ENCODE data around the gene CADM1. TPM values are rescaled to one million over a fixed set of nuclear protein-coding genes. Genes with fewer than 3 reads are reported as not detected.

CADM1 gene
- total RNA-seq, 4 donors from 2014 or later = 17.1 to 49.8 (median 30.7) TPM

- DNase-seq (ENCODE audit: low spot score in 2 of 2) = no peak
- no peak overlapping the region for H3K27ac ChIP-seq
- H3K36me3 ChIP-seq = no peaks in the 10 kb centered on the region
- H3K9me3 ChIP-seq = no peaks in the 10 kb centered on the region
- no peak overlapping the region for H3K4me3 ChIP-seq
- no peaks in the 10 kb centered on the region for H3K27me3 ChIP-seq
- TF ChIP-seq POLR2A (IDR thresholded peaks at IDR 0.05) (no peak), EP300 (IDR thresholded peaks at IDR 0.05) (no peak)
- TF ChIP-seq, protein P1, sequence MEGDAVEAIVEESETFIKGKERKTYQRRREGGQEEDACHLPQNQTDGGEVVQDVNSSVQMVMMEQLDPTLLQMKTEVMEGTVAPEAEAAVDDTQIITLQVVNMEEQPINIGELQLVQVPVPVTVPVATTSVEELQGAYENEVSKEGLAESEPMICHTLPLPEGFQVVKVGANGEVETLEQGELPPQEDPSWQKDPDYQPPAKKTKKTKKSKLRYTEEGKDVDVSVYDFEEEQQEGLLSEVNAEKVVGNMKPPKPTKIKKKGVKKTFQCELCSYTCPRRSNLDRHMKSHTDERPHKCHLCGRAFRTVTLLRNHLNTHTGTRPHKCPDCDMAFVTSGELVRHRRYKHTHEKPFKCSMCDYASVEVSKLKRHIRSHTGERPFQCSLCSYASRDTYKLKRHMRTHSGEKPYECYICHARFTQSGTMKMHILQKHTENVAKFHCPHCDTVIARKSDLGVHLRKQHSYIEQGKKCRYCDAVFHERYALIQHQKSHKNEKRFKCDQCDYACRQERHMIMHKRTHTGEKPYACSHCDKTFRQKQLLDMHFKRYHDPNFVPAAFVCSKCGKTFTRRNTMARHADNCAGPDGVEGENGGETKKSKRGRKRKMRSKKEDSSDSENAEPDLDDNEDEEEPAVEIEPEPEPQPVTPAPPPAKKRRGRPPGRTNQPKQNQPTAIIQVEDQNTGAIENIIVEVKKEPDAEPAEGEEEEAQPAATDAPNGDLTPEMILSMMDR (IDR thresholded peaks at IDR 0.05) = no peak
- H3K4me1 ChIP-seq = peaks cover 0 to 24% (median 0%) of the 10 kb centered on the region in 4 donors
These were observed 246.9 kb downstream of the CADM1 start for GRCh38 chr11:115257270-115257669.

DNA sequence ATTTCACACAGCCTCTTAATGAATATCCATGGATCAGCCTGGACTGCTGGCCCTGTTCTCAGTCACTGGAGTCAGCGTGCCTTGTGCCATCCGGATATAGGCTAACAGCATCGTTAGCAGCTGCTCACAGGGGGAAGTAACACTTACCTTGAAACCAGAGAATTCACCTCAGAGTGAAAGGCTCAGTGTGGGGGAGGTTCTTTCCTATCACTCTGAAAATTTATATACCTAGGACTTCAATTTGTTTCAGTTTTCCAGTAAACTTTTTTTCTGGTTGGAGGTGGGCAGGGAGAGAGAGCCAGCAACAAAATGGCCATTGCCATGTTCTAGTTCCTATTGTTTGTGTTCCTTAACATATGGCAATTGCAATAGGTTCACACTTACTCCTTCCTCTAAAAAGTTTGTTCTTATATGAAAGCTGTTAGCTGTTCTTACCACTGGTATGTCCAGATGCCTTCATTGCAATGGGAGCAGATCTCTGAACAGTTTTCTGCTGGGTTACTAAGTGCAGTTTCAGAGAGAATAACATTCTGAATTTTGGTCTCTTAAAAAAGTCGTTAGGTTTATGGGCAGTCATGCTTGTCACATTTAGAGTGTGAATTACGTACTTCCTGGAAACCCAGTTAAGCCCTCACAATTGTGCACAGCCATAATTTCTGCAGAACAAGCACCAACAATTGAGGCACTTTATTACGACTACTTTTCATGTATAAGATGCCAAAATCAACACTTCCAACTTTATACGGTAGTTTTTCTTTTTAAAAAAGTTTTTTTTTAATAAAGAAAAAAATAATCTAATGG is 247.6 kb downstream of the CADM1 start:
- 38 to 42% methylated on average over 7 of the region's 7 CpGs for WGBS, 2 donors
- no peak for TF ChIP-seq POLR2A (IDR thresholded peaks at IDR 0.05)
- TF ChIP-seq, protein P1 (IDR thresholded peaks at IDR 0.05) = no peak
- TF ChIP-seq EP300 (IDR thresholded peaks at IDR 0.05) = no peak
- DNase-seq (ENCODE audit: low spot score in 2 of 2) = no peak

GRCh38 chr11:115255006-115255762 is 249.0 kb downstream of the CADM1 start:
- Histone ChIP-seq H3K27ac (no peak overlapping the region), H3K4me1 (peaks cover 0 to 24% (median 0%) of the 10 kb centered on the region in 4 donors), H3K27me3 (no peaks in the 10 kb centered on the region), H3K36me3 (no peaks in the 10 kb centered on the region), H3K9me3 (no peaks in the 10 kb centered on the region), H3K4me3 (no peak overlapping the region)
- TF ChIP-seq EP300 (IDR thresholded peaks at IDR 0.05) = no peak
- TF ChIP-seq, protein P1 (IDR thresholded peaks at IDR 0.05) = no peak
- TF ChIP-seq POLR2A (IDR thresholded peaks at IDR 0.05) = no peak
- no peak for DNase-seq (ENCODE audit: low spot score in 2 of 2)
- 60 to 63% methylated on average over 9 of the region's 9 CpGs for WGBS, 2 donors

More for the DNA sequence above, 247.6 kb downstream of the CADM1 start:
- no peak overlapping the region for H3K27ac ChIP-seq
- no peaks in the 10 kb centered on the region for H3K36me3 ChIP-seq
- no peak overlapping the region for H3K4me3 ChIP-seq
- H3K27me3 ChIP-seq = no peaks in the 10 kb centered on the region
- peaks cover 0 to 24% (median 0%) of the 10 kb centered on the region in 4 donors for H3K4me1 ChIP-seq
- H3K9me3 ChIP-seq = no peaks in the 10 kb centered on the region

GRCh38 chr11:115251126-115251525 is 253.1 kb downstream of the CADM1 start:
- no peaks in the 10 kb centered on the region for H3K27me3 ChIP-seq
- WGBS, 2 donors = 46 to 60% methylated on average over 4 of the region's 4 CpGs
- TF ChIP-seq POLR2A (IDR thresholded peaks at IDR 0.05) (no peak), EP300 (IDR thresholded peaks at IDR 0.05) (no peak)
- TF ChIP-seq, protein P1 (IDR thresholded peaks at IDR 0.05) = no peak
- H3K27ac ChIP-seq = no peak overlapping the region
- H3K4me1 ChIP-seq = peaks cover 0 to 25% (median 0%) of the 10 kb centered on the region in 4 donors
- no peaks in the 10 kb centered on the region for H3K36me3 ChIP-seq
- H3K4me3 ChIP-seq = no peak overlapping the region
- no peak for DNase-seq (ENCODE audit: low spot score in 2 of 2)
- H3K9me3 ChIP-seq = no peaks in the 10 kb centered on the region
